H1 (cell line): ENCODE measurements around the gene GPA33. TPM values are rescaled to one million over a fixed set of nuclear protein-coding genes. Genes with fewer than 3 reads are reported as not detected.

Experiments used
- E2F6 ChIP-seq: IDR thresholded peaks from 2 replicates; pipeline ENCODE4 v1.6.1; 2012; ENCODE audit warnings: inconsistent platforms
- EZH2 ChIP-seq: fragments of 200-600 bp; sonication (generic); IDR thresholded peaks from 2 replicates; pipeline ENCODE4 v1.7.1; 2012; ENCODE audit warnings: low read depth, mild to moderate bottlenecking, moderate library complexity, low read length, inconsistent platforms; ENCODE audit not compliant: severe bottlenecking
- HDAC6 ChIP-seq: IDR thresholded peaks from one replicate; pipeline ENCODE4 v1.7.1; 2012; ENCODE audit warnings: low read depth, mild to moderate bottlenecking, inconsistent platforms, low read length, moderate library complexity
- SIRT6 ChIP-seq: IDR thresholded peaks from one replicate; pipeline ENCODE4 v1.7.1; 2012; ENCODE audit warnings: low read length, inconsistent platforms
- SP1 ChIP-seq: IDR thresholded peaks from 2 replicates; pipeline ENCODE4 v1.6.1; 2011; ENCODE audit warnings: low read depth, low read length
- SRF ChIP-seq: IDR thresholded peaks from 2 replicates; pipeline ENCODE4 v1.6.1; 2011; ENCODE audit warnings: mild to moderate bottlenecking, low read depth, low read length, moderate library complexity
- polyA plus RNA-seq, 7 experiments: library from polyadenylated mRNA; depleted of rRNA in 3 of 7; stranded (reverse) in 5 of 7; unstranded in 2 of 7; fragments of >200 nt in 5 of 7; fragments of 200-250 nt in 2 of 7; gene quantifications; 1 replicate in 5 of 7; 2 replicates in 1 of 7; 4 replicates in 1 of 7; pipeline versions ENCODE4 v1.2.1 to v1.2.3, GENCODE V29; 2011 to 2013; ENCODE audit warnings: missing spikeins in 2 of 7, mixed read lengths in 2 of 7
- total RNA-seq: library from RNA; stranded (reverse); fragmentation: NEBNext Ultra II Directional; extraction: Animal tissue kit (Norgen Biotek cat#: 25700); gene quantifications from 2 replicates; pipeline ENCODE4 v1.2.1, GENCODE V29; 2021

GPA33 gene
- total and polyA plus RNA-seq, 2 of the 8 experiments (the other 6 are each of a cell fraction or from before 2014, with no cell fraction given), result 0.19 to 0.67 TPM

GRCh38 chr1:167051907-167052306 is 38.3 kb downstream of the GPA33 start (continued):
- TF ChIP-seq HDAC6 (no peak), EZH2 (no peak), E2F6 (no peak), SP1 (no peak), SIRT6 (no peak), SRF (no peak)
